Activated T-cell treated with anti-CD3 and anti-CD28 coated beads for 24 hours (primary cell): ENCODE data around the gene RAPGEF1.
"Not testable (repeated sequence)": the region's sequence is repeated elsewhere in the genome, so short reads cannot be mapped to it uniquely, and the experiment has no call there.

ENCODE experiments used
- DNase-seq: peaks from one replicate; pipeline ENCODE4 v3.0.0-alpha.2; 2020; ENCODE audit warnings: low read depth

RAPGEF1 gene

DNA sequence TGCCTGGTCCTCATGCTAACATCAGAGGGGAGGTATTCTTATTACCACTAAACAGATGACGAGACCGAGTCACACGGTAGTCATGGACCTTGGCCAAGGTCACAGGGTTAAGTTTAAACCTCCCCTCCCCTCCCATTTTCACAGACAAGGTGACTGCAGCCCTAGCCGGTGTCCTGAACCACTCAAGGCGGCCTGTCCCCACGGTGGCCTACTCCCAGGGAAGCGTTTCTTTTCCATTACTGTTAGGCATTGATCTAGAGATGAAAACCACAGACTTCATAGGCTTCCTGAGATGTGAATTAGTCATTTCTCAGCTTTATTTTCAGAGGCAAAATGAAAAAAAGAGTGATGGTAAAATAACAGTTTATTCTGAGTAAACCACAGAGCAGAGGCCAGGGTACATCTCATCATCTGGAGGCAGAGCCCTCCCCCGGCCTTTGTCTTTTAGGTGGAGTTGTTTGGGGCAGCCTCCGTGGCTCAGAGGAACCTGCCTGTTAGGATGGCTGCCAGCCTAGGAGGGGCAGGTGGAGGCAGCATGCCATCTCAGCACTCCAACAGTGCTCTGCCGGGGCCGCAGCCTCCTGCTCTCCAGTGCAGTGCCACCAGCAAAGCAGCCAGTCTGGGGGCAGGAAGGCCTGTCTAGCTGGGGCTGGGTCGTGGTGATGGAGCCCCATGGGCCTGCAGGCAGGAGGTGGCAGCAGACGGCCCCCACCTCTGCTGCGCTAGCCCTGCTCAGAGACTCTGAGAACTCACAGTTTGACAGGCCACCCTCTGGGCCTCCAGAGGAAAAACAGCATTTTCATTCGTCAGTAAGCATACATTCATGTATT lies 71.2 kb downstream of the RAPGEF1 start:
- peak; percentile 62 for DNase-seq

DNA sequence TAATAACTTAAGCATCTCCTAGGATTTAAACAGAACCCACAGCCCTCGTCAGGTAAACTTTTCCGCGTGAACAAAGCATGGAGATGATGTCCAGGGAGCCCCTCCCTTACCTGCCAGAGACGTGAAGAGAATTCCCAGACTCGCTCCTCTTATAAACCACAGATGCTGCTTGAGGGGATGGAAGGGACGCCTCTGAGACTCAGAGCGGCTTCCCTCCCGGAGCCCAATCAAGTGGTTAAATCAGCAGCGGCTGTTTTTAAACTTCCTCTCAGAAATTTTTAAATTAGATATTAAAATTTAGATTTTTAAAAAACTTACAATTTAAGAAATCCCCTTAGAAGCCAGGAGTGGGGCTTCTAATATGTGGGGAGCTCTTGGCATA lies 71.8 kb downstream of the RAPGEF1 start:
- DNase-seq: no peak

DNA sequence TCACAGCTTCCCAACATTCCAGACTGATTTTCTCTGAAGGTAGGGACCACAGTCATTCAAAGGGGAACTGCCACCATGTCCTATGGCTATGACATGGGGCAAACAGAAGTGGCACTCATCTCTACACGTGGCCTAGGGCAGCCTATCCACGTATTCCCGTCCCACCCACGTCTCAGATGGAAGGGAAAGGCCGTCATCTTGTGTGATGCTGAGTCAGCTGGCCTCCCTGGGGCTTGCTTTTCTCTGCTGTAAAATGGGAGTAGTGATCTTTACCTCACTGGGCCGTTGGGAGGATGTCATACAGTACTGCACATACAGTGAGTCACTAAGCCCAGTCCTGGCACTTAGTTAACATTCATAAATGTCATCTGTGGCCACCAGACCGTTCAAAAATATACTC lies 72.3 kb downstream of the RAPGEF1 start:
- DNase-seq: peak; percentile 55

DNA sequence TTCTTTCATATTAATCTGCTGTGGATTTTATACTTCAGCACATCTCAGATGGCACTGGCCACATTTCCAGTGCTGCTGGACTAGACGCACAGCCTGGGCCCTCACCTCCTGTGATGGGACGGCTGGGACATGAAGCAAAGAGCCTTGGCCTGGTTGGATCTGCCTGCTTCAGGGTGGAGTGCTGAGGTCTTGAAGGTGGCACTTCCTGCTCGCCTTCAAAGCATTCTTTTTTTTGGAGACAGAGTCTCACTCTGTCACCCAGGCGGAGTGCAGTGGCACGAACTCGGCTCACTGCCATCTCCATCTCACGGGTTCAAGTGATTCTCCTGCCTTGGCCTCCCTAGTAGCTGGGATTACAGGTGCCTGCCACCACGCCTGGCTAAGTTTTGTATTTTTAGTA lies 73.1 kb downstream of the RAPGEF1 start:
- DNase-seq: no peak

DNA sequence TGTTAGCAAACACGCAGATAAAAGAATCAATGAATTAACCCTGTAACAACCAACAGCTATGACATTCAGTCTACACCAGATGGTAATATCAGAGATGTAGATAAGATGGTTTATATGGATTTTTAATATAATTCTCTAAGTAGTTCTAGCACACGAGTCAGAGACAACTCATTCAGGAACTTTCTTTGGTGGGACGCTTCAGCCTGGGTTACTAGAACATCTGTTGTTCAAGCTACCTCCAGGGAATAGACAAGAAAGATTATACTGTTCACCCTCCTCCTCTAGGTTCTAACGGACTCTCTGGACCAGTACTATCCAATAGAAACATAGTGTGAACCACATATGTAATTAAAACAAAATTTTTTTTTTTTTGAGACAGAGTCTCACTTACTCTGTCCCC lies 73.8 kb downstream of the RAPGEF1 start:
- no peak for DNase-seq

DNA sequence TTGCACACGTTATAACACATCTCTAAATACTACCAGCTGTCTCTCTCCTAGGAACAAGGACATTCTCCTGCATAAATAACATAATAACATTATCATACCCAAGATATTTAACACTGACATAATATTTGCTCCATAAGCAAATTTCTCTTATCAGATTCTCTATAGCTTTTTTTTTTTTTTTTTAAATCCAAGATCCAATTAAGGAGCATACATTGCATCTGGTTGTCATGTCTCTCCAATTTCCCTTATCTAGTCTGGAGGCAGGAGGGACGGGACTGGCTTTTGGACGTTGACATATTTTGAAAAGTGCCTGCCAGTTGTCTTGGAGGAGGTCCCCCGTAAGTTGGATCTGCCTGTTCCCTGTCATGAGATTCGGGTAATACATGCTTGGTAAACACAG lies 76.6 kb downstream of the RAPGEF1 start:
- DNase-seq: no peak

DNA sequence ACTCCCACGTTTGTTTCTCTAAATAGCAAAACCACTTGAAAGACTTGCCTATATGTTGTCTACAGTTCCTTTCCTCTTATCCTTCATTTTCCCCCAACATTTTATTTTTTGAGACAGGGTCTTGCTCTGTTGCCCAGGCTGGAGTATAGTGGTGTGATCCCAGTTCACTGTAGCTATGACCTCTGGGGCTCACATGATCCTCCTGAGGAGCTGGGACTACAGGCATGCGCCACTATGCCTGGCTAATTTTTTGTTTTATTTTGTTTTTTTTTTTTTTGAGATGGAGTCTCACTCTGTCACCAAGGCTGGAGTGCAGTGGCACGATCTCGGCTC lies 77.6 kb downstream of the RAPGEF1 start:
- not testable (repeated sequence) for DNase-seq

DNA sequence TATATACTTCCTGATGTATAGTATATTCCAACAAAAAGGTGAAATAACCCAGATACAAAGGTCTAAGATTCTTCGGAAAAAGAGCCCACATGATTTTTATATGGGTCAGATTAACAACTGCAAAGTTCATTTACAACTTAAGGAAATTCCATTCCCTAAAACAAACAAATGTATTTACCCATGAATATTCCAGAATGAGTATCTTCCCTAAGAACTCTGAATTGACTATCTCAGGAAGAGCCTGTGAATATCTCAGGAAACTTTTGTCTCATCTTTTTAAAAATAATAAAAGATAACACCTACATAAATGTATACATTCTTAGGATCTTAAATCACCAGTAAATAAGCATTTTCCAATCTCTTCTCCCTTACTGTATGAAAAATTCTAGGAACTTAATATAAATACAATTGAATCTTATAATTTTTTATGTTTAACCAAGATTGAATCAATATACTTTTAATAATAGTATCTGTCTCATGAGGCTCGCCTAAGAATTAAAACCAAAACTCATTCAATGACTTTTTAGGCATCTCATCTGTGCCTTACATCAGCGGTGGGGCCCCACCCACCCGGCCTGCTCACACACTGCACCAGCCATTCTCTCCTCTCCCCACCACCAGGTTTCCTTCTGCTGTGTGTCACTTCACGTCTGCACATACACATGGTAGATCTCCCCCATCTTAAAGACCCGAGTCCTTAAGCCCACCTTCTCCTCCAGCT lies 78.1 kb downstream of the RAPGEF1 start:
- DNase-seq: peak; percentile 59

DNA sequence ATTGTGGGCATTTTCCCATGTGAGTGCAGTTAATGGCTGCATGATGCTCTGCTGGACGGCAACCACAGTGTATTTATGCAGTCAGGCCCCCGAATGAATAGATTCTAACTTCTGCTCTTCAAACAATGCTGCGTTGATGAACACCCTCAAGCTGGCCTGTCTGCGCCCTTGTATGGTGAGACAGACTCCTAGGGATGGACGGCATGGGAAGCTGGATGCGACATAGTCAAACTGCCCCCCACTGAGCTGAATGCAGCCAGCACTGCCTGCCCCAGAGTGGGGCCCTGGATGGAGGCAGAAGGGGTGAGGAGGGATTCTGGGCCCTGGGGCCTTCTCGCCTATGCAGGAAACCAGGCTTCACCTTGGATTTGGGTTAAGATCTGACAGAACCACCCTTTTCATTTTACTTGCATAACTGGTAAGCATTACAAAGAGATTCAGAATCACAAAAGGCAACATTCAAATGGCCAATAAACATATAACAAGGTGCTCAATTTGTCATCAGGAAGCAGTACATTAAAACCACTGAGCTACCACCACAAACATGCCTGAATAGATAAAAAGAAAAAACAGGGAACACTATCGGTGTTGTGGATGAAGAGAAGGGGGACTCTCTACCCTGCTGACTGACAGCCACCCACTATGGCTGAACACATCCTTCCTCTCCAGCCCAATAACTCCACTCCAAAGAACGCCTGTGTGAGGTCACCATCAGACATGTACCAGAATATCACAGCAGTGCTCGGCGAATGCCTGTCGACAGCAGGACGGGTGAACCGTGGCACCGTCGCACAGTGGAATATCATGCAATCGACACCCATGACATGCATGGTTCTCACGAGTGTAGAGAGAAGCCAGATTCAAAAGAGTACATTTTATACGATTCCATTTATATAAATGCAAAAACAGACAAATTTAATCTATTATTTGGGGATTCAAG lies 79.1 kb downstream of the RAPGEF1 start:
- no peak for DNase-seq

DNA sequence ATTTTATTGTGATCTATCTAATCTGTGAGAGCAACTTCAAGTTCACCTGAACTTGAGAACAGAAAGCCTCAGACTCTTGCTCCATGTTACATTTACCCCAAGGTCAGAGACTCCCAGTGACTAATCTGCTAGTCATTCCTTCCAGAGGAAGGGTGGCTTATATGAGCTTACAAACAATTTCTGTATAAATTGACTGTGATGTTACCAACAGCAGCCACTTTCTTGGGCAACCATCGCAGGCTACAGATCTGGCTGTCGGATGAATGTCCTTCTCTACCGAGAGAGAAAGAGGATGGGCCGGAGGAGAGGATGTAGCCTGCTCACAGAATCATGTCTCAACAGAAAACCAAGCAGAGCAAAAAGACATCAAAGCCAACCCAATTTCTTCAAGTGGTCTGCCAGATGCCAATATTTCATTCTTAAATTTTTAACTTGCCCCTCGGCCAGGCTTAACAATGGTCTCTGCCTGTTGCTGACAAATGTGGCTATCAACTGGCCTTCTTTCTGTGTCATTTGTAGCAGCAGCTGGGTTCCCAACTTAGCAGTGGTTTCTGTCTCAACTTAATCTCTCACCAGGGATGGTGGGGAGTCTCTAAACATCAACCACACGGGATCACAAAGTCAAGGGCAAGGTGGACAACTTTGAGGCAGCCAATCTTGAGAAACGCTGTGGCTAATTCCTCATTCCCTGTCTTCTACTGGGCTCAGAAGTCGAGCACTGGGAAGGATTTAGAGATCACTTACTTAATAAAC lies 81.3 kb downstream of the RAPGEF1 start:
- DNase-seq: no peak

DNA sequence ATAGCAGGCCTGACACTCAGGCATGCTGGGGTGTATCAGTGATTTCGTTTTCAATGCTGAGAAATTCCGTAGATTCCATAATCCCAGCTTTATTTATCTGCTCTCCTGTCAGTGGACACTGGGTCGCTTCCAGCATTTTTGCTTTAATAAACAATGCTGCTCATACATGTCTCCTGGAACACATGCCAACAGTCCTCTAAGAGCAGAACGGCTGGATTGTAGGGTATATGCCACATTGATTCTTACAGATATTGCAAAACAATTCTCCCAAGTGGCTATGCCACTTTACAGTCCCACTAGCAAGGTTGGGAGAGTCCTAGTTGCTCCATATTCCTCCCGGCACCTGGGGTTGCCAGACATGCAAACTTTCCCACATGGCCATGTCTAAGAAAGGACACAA lies 81.9 kb downstream of the RAPGEF1 start:
- DNase-seq: no peak

DNA sequence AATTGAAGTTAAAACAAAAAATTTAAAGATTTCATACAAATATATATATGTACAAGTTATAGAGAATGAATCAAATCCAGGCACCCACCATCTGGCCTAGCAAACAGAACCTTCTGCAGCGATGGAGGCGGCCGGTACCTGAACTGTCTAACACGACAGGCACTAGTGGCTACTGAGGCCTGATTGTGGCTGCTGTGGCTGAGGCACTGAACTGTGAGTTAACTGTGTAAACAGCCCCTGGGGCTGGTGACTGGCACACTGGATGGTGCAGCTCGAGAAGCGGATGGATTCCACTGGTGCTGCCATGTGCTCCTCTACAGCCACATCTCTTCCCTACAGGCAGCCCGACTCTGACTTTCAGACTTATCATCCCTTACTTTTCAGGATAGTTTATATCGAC lies 82.4 kb downstream of the RAPGEF1 start:
- DNase-seq: no peak

DNA sequence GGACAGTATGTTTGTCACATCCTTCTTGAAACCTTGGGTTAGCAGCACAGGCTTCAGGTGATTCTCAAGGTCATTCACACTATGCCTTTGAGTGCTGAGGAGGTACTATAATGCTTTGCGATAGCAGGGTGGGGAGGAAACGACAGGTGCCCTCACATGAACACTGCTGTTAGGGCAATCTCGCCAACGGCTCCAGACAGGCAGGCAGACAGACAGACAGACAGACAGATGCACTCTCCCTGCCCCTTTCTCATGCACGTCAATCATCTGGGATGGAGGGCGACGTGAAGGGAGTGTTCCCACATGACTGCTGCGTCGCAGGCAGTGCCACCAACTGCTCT lies 82.9 kb downstream of the RAPGEF1 start:
- no peak for DNase-seq

DNA sequence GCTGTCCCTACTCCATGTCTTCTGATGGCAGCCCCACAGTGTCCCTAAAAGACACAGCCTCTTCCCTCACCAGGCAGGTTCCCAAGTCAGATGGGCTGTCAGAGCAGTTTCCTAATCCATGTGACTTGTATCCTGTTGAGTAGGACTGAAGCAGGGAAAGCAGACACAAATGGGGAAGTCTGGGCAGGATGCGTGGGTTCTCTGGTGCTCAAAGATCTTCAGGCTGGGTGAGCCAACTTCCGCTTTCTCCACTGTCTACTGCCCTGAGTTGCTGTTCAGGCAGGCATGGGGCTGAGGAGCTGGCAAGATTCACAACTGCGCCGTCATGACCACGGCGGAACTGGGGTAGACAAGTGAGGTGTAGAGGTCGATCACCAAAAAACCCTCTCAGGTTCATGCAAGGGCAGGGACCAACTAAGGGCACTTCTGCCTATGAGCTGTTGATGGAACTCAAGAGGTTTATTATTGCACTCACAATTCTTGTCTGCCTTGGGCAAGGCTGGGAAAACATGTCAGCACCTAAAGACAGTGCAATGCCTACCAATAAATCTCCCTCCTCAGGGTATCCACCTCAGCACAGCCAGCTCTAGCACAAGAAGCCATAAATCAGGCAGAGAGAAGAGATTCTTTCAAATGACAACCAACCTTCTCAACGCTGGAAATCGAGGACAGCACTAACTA lies 83.4 kb downstream of the RAPGEF1 start:
- peak; percentile 53 for DNase-seq

DNA sequence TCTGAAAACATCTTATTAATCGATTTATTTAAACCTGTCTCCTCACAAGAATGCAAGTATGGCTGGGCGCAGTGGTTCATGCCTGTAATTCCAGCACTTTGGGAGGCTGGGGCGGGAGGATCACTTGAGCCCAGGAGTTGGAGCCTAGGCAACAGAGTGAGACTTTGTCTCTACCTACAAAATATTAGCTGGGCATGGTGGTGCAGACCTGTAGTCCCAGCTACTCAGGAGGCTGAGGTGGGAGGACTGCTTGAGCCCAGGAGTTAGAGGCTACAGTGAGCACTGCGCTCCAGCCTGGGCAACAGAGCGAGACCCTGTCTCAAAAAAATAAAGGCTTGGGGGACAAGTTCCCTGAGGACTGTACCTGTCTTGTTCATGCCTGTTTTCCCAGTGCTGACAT lies 85.5 kb downstream of the RAPGEF1 start:
- not testable (repeated sequence) for DNase-seq

DNA sequence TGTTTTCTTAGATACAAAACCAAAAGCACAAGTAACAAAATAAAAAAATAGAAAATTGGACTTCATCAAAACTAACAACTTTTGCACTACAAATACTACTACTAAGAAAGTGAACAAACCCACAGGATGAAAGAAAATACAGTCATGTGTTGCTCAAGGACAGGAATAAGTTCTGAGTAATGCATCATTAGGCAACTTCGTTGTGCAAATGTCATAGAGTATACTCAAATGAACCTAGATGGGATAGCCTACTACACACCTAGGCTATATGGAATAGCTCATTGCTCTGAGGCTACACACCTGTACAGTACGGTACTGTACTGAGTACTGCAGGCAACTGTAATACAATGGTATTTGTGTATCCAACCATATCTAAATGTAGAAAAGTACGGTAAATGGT lies 88.3 kb downstream of the RAPGEF1 start:
- DNase-seq: no peak

DNA sequence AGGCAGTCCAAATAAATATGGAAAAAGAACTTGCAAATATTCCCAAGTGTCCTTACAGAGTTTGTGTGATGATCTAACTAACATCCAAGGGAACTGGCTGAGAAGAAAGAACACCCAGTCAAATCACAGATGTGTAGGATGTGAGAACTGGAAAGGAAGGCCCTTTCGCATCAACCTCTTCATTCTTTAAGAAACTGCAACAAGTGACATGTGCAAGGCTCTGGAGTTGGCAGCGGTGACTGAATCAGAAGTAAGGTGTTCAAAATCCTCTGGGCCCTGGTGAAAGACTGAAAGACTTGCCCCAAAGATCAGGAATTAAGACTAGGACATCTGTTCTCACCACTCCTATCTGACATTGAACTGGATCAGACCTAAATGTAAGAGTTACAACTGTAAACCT lies 88.7 kb downstream of the RAPGEF1 start:
- no peak for DNase-seq

DNA sequence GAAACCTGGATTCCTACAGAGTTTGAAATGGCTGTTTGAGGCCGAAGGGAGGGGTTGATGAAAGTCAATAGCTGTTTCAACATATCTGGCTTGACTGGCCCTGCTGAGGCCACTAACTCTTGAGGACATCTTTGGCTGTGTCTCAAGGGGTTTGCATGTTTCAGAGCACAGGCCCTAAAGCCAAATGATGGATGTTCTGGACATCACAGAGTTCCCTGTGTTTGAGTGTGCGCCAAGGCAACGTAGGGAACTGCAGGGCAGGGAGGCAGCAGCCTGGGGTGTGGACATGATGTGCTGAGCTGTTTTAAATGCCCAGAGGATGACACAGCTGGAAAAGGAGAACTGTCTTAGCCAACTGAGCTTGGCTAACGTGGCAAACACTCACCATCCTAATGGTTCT lies 89.6 kb downstream of the RAPGEF1 start:
- DNase-seq: no peak

DNA sequence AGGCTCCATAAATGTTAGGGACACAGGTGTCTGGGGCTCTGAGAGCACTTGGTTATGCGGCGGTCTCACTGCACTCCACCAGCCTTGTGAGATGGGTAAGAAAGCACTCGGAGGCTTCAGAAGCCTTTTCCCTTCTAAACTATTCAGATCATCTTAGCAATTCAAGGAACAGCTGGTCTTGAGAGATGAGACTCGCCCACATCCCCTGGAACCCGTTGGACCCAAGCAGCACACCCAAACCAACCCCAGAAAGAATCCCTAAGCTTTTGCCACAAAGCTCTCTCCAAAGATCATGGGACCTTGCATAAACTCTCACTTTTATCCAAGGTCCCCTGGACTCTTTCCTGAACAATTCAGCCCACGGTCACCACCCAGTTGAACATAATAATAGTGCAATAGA lies 90.2 kb downstream of the RAPGEF1 start:
- DNase-seq: no peak

DNA sequence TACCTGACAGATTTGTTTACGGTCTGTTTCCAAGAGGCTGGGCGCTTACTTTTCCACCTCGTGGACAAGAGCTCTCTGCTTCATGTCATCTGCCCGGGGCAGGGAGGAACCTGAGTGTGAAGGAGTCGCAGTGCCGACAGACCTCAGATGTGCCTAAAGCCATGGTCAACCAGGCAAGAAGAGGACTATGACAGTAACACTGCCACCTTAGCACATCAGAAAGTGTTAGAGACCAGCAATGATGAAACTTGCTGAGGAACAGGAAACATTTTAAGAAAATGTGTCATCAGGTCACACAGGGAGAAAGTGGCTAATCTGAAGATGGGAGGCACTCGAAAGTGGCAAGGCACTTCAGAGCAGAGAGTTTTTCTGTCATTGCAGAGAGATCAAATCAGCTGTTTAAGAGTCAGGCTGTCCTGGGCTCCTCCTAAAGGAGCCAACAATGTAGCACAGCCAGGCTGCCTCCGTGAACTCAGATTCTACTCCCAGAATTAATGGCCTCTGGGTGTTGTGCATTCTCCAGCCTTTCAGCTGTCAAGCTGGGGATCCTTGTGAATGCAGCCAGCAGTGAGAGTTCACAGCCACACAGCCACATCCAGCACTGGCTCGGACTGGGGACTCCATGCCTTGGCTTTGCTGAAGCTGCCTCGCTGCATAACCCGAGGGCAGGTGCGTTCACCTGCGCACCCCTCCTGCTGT lies 94.6 kb downstream of the RAPGEF1 start:
- no peak for DNase-seq
